WERI-Rb-1 (cell line): Measurements from ENCODE around the gene HTR7.

Experiments used
- DNase-seq: peaks from one replicate; pipeline ENCODE4 v3.0.0-alpha.2; 2020
- H3K27ac ChIP-seq: fragments of 250-450 bp; sonication (Bioruptor Pico); 2 replicates; pipeline ENCODE4 v1.5.1; 2020; ENCODE audit warnings: mild to moderate bottlenecking, moderate library complexity
- H3K27me3 ChIP-seq: fragments of 250-450 bp; sonication (Bioruptor Pico); 2 replicates; pipeline ENCODE4 v1.5.1; 2021; ENCODE audit warnings: mild to moderate bottlenecking, low read depth, moderate library complexity; ENCODE audit not compliant: insufficient read depth, severe bottlenecking
- H3K36me3 ChIP-seq: fragments of 250-450 bp; sonication (Bioruptor Pico); 2 replicates; pipeline ENCODE4 v1.5.1; 2020; ENCODE audit warnings: mild to moderate bottlenecking, moderate library complexity
- H3K4me3 ChIP-seq: 2 replicates; pipeline ENCODE4 v1.5.1; 2011; ENCODE audit warnings: low read depth, mild to moderate bottlenecking, control low read depth, low read length
- H3K9me3 ChIP-seq: fragments of 250-450 bp; sonication (Bioruptor Pico); 2 replicates; pipeline ENCODE4 v1.5.1; 2021; ENCODE audit warnings: mild to moderate bottlenecking, moderate library complexity; ENCODE audit not compliant: severe bottlenecking
- CTCF ChIP-seq: IDR thresholded peaks from 2 replicates; pipeline ENCODE4 v1.5.1; 2011; ENCODE audit warnings: low read depth, mild to moderate bottlenecking, control low read depth, inconsistent platforms, low read length

Gene HTR7

GRCh38 chr10:90865401-90865800 lies 7.6 kb upstream of the HTR7 start:
- Histone ChIP-seq H3K9me3 (no peaks in the 10 kb centered on the region), H3K27me3 (no peaks in the 10 kb centered on the region), H3K4me3 (no peak overlapping the region), H3K27ac (no peak overlapping the region), H3K36me3 (no peaks in the 10 kb centered on the region)
- no peak for DNase-seq
- TF ChIP-seq CTCF: no peak

GRCh38 chr10:90862908-90863514 lies 5.2 kb upstream of the HTR7 start:
- no peak for DNase-seq
- TF ChIP-seq CTCF: peak; percentile 35; the same call in 1 of the 2 replicates

GRCh38 chr10:90860790-90861189 lies 3.0 kb upstream of the HTR7 start:
- no peak overlapping the region for H3K27ac ChIP-seq
- H3K36me3 ChIP-seq: no peaks in the 10 kb centered on the region
- TF ChIP-seq CTCF: no peak
- no peak overlapping the region for H3K4me3 ChIP-seq
- peaks cover 7% of the 10 kb centered on the region for H3K27me3 ChIP-seq
- peaks cover 2% of the 10 kb centered on the region for H3K9me3 ChIP-seq
- no peak for DNase-seq

More at GRCh38 chr10:90862908-90863514, 5.2 kb upstream of the HTR7 start:
- Histone ChIP-seq H3K9me3 (peaks cover 2% of the 10 kb centered on the region), H3K36me3 (no peaks in the 10 kb centered on the region), H3K4me3 (no peak overlapping the region), H3K27ac (no peak overlapping the region), H3K27me3 (no peaks in the 10 kb centered on the region)

- Histone ChIP-seq H3K27ac (no peak overlapping the region), H3K36me3 (no peaks in the 10 kb centered on the region), H3K9me3 (peaks cover 2% of the 10 kb centered on the region), H3K4me3 (no peak overlapping the region), H3K27me3 (peaks cover 7% of the 10 kb centered on the region)
- no peak for DNase-seq
- no peak for TF ChIP-seq CTCF
Observed at GRCh38 chr10:90859321-90859751, 1.5 kb upstream of the HTR7 start.

GRCh38 chr10:90858461-90858968 lies 676 bp upstream of the HTR7 start:
- H3K4me3 ChIP-seq: peak overlapping the region; percentile 68
- no peak overlapping the region for H3K27ac ChIP-seq
- peaks cover 7% of the 10 kb centered on the region for H3K27me3 ChIP-seq
- H3K9me3 ChIP-seq: peaks cover 2% of the 10 kb centered on the region
- DNase-seq: no peak
- no peaks in the 10 kb centered on the region for H3K36me3 ChIP-seq
- no peak for TF ChIP-seq CTCF
